Gastroesophageal sphincter (tissue), 3 donors: ENCODE data around the gene EEF2K.

Experiments
- POLR2A ChIP-seq, 2 donors: fragments of 450-650 bp; IDR thresholded peaks; one replicate each; pipeline ENCODE4 v1.6.1; 2017; ENCODE audit warnings: antibody characterized with exemption in 2 of 2, mild to moderate bottlenecking in 2 of 2, moderate library complexity in 1 of 2
- TF ChIP-seq, protein P1 (sequence below), 4 experiments: fragments of 200-600 bp in 2 of 4; fragments of 450-650 bp in 2 of 4; sonication (generic) in 1 of 4; IDR thresholded peaks; one replicate each; pipeline ENCODE4 v1.5.1; 2017 to 2019; ENCODE audit warnings: antibody characterized with exemption in 4 of 4, mild to moderate bottlenecking in 2 of 4, moderate library complexity in 2 of 4

DNA sequence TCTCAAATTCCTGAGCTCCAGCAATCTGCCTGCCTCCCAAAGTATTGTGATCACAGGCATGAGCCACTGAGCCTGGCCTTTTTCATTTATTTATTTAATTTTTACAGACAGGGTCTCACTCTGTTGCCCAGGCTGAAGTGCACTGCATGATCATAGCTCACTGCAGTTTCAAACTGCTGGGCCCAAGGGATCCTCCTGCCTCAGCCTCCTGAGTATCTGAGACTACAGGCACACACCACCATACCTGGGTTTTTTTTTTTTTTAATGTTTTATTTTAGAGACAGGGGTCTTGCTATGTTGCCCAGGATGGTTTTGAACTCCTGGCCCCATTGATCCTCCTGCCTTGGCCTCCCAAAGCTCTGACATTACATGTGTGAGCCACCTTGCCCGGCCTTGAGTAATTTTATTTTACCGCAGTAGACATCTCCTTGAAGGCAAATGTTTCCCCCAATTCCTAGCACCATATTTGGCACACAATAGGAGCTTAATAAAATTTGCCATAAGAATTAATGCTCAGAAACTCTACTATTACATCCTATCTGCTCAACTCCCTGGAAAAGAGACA is 1.9 kb upstream of the EEF2K start:
- TF ChIP-seq, protein P1, sequence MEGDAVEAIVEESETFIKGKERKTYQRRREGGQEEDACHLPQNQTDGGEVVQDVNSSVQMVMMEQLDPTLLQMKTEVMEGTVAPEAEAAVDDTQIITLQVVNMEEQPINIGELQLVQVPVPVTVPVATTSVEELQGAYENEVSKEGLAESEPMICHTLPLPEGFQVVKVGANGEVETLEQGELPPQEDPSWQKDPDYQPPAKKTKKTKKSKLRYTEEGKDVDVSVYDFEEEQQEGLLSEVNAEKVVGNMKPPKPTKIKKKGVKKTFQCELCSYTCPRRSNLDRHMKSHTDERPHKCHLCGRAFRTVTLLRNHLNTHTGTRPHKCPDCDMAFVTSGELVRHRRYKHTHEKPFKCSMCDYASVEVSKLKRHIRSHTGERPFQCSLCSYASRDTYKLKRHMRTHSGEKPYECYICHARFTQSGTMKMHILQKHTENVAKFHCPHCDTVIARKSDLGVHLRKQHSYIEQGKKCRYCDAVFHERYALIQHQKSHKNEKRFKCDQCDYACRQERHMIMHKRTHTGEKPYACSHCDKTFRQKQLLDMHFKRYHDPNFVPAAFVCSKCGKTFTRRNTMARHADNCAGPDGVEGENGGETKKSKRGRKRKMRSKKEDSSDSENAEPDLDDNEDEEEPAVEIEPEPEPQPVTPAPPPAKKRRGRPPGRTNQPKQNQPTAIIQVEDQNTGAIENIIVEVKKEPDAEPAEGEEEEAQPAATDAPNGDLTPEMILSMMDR (IDR thresholded peaks at IDR 0.05) = no peak
- no peak for TF ChIP-seq POLR2A (IDR thresholded peaks at IDR 0.05)
